Stimulated activated CD4-positive, alpha-beta T cell treated with anti-CD3 and anti-CD28 coated beads, TNF-alpha, amount 100 ng/mL, for 4 hours (primary cell): ENCODE results near the gene SUZ12.
"Not testable (repeated sequence)": the region's sequence is repeated elsewhere in the genome, so short reads cannot be mapped to it uniquely, and the experiment has no call there.

Experiments used
- DNase-seq, 3 experiments: peaks; one replicate each; pipeline ENCODE4 v3.0.0-alpha.2; 2020; ENCODE audit warnings: low read depth in 3 of 3

Gene SUZ12

DNA sequence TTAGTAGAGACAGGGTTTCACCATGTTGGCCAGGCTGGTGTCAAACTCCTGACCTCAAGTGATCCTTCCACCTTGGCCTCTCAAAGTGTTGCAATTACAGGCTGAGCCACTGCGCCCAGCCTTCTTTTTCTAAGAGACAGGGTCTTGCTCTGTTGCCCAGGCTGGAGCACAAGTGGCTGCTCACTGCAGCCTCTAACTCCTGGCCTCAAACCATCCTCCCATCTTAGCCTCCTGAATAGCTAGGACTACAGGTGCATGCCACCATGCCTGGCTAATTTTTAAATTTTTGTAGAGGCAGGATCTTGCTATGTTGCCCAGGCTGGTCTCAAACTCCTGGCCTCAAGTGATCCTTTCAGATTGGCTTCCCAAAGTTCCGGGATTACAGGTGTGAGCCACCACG, 15.1 kb downstream of the SUZ12 start:
- DNase-seq, result not testable (repeated sequence)

DNA sequence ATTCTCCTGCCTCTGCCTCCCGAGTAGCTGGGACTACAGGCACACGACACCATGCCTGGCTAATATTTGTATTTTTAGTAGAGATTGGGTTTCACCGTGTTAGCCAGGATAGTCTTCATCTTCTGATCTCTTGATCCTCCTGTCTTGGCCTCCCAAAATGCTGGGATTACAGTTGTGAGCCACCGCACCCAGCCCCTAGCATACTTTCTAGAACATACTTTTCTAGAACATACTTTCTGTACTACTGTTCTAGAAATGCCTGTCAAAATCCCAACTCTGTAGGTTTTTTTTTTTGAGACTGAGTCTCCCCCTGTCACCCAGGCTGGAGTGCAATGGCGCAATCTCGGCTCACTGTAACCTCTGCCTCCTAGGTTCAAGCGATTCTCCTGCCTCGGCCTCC, 27.3 kb downstream of the SUZ12 start:
- not testable (repeated sequence) for DNase-seq

DNA sequence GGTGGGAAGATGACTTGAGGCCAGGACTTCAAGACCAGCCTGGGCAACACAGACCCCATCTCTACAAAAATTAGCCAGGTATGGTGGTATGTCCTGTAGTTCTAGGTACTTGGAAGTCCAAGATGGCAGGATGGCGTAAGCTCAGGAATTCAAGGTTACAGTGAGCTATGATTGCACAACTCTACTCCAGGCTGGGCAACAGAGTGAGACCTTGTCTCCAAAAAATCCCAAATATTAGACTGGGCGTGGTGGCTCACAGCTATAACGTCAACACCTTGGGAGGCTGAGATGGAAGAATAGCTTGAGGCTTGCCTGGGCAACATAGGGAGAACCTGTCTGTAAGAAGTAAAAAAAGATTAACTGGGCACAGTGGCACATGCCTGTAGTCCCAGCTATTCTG, 30.8 kb downstream of the SUZ12 start:
- no peak for DNase-seq

DNA sequence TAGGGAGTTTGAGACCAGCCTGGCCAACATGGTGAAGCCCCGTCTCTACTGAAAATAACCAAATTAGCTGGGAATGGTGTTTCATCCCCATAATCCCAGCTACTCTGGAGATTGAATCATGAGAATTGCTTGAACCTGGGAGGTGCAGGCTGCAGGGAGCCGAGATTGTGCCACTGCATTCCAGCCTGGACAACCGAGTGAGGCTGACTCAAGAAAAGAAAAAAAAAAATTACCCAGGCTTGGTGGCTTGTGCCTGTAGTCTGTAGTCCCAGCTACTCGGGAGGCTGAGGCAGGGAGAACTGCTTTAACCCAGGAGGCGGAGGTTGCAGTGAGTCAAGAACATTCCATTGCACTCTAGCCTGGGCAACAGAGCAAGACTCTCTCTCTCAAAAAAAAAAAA, 33.6 kb downstream of the SUZ12 start:
- DNase-seq, result not testable (repeated sequence)

DNA sequence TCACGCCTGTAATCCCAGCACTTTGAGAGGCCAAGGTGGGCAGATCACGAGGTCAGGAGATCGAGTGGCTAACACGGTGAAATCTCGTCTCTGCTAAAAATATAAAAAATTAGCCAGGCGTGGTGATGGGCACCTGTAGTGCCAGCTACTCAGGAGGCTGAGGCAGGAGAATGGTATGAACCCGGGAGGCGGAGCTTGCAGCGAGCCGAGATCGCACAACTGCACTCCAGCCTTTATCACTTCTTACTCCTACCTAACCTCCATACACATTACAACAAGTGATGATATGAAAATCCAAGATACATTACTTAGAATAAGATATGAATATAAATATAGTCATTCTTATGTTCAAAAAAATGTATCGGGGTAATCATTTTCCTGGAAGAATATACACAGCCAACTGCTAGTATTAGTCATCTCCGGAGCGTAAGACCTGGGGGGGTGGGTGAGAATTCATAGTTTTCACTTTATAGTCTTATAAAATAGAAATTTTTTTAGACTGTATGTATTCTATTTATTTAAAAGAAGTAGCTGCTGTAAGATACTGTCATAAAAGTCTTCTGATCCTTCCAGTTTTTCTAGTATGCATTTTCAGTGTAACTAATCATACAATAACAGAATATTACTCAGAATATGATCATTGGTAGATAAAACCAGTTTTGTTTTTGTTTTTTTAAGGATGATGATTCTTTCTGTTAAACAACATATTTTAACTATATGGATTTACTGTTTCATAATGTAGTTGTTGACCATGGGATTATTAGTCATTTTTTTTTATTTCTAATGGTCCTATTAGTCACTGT, 37.7 kb downstream of the SUZ12 start:
- DNase-seq, result not testable (repeated sequence)

DNA sequence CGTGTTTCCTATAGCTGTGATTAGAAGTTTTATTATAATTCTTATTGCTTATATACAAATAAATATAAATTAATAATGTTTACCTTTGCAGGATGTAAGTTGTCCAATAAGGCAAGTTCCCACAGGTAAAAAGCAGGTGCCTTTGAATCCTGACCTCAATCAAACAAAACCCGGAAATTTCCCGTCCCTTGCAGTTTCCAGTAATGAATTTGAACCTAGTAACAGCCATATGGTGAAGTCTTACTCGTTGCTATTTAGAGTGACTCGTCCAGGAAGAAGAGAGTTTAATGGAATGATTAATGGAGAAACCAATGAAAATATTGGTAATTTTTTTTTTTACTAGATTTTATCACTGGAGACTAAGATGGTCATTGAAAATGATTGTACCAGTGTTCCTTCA, 38.6 kb downstream of the SUZ12 start:
- not testable (repeated sequence) for DNase-seq

DNA sequence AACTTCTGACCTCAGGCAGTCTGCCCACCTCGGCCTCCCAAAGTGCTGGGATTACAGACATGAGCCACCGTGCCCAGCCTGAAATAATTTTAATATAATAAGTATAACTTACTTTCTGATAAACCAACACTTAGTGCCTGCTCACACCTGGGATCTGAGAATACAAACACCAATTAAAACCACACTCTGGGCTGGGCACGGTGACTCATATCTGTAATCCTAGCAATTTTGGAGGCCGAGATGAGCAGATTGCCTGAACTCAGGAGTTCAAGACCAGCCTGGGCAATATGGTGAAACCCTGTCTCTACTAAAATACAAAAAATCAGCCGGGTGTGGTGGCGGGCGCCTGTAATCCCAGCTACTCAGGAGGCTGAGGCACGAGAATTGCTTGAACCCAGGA, 55.0 kb downstream of the SUZ12 start:
- DNase-seq, result not testable (repeated sequence)

DNA sequence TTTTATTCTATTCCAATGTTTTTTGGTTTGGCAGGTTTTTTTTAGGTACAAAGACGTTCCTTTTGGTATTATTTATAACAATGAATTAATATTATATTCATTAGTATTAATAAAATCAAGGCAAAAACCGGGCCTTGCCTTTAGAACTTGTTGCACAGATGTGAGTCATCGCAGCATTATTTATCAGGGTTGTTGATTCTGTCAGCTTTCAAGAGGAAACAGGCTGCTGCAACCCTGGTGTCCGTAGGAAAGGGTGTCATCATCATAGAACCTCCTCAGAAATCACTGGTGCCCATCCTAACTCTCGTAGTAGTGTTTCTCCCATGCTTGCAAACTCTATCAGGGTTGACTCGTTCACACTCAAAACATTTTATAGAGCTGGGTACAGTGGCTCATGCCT, 60.2 kb downstream of the SUZ12 start:
- no peak for DNase-seq

DNA sequence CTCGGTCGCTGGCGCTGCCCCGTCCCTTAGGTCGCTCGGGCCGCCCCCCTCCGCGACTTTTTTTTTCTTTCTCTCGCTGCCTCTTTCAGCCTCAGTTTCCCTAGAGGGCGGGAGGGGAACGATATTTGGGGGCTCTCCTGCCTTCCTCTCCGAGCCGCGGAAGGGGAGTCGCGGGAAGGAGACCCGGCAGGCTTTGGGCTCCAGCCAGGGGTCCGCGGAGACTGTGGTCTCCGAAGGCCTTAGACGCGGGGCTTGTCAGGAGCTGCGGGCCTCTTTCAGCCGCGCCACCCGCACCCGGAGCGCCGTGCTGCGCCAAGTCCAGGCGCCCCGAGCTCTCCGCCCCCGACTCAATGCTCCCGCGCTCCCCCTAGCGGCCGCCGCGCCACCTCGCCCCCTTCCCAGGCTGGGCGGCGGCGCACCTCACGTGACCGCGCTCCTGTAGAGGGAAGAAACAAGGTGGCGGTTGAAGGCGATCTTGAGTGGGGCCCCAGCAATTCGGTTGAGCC, 70.2 kb downstream of the SUZ12 start, which contains the start of gene LRRC37B:
Gene LRRC37B, plus strand, starts transcription at position 427 of the 506 bp plus-strand sequence. CDS start 14,010 bp downstream, outside the sequence.
- peak; percentile 79 to 84 (median 82) for DNase-seq

DNA sequence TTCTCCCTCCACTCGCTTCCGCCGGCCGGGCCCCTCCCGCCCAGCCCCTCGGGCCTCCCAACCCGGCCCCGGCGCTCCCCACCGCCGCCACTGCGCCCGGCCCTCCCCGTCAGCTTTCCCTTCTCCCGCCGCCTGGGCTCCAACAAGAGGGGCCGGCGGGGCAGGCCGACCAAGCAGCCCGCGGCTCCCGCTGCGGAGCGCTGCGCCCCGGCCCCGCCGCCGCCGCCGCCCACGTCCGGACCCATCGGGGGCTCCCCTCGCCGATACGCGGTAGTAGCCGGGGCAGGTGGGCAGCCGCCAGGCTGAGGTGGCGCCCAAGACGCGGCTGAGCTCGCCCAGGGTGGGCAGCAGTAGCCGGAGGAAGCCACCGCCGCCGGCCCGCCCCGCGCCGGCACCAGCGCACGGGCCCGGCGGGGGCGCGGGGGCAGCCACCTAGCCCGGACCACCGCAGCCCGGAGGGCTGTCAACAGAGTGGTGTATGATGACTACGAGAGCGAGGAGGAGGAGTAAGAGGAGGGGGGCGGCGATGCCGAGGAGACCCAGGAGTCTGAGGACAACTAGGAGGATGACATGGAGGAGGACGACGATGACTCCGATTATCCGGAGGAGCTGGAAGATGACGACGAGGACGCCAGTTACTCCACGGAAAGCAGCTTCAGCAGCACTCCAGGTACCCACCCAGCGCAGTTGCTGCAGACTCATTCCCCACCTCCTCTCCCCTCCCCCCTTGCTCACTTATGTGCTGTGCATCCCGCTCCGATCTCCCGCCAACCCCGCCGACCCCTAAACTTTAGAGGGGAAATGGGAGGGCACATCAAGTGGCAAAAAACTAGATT, 70.9 kb downstream of the SUZ12 start:
- DNase-seq, result peak; percentile 7 to 24 (median 8)

DNA sequence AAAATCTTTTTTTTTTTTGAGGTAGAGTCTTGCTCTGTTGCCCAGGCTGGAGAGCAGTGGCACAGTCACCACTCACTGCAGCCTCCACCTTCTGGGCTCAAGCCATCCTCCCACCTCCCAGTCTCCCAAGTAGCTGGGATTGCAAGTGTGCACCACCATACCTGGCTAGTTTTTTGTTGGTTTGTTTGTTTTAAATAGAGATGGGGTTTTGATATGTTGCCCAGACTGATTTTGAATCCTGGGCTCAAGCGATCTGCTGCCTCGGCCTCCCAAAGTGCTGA, 72.4 kb downstream of the SUZ12 start:
- no peak for DNase-seq

DNA sequence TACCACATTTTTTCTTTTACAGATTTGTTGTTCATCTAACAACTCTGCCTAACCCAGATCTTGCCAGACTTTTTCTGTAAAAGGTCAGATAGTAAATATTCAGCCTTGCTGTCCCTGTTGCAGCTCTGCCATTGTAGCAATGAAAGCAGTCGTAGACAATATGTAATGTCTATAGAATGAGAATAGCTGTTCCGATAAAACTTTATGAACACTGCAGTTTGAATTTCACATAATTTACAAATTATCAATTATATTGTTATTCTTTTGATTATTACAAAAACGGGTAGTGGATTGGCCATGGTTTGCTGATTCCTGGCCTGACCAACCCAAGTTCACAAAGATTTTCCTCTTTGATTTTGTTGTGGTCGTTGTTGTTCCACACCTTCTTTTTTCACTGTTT, 73.3 kb downstream of the SUZ12 start:
- DNase-seq, result no peak

DNA sequence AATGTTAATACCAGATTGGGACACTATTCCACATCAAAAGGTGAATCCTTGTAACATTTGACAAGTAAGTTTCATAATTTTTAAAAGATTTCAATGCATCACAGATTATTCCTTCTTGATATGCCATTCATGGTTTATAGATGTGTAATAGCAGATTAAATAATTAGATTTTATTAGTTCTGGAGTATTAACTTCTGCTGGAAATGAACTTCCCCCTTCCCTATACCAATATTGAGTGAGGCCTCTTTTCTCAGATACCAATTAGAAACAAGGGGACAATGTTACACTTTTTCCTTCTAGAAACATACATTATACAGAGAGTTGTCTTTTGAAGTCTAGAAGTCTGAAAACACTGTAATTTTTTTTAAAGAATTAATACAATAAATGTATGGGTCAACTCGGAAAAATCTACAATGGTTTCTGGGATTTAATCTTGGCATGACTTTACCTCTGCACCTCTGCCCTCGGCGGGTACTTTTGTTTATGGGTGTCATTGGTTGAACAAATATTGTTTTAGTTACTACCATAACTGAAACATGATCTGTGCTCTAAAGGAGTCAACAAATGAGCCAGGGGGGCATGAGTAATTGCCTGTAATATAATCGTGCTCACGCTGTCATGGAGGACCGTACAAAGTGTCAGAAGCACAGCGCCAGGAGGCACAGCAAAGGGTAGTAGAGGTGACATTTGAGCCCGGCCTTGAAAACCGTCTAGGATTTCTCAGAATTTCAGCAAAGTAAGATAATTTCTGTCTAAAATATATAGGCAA, 78.6 kb downstream of the SUZ12 start:
- no peak for DNase-seq

DNA sequence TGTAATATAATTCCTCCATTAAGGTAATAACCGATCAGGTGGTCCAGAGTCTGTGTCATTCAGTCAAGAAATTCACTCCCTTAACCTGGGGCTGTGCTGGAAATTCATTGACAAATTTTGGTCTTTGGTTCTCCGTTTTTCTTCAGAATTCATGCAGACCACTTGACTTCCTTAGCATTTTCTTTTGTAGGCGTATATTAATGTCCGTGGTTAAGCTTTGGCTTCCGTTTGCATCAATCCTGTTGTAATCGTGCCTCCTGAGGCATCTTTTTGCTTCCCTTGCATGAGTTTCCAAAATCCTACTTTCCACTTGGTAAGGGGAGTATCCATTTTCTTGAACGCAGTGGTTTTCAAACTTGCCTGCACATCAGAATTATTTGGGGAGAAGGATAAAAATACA, 79.4 kb downstream of the SUZ12 start:
- no peak for DNase-seq

DNA sequence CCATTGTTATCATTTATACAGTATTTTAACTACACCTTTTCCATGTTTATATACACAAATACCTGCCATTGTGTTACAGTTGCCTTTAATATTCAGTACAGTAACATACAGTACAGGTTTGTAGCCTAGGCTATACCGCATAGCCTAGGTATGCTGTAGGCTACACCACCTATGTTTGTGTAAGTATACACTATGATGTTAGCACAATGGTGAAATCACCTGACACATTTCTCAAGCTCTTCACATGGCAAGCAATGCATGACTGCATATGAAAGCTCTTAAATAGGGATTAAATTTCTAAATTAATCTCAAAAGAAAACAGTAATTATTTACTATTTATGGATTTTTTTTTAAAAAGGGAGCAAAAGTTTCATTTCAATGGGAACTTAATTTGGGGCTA, 82.4 kb downstream of the SUZ12 start:
- no peak for DNase-seq

DNA sequence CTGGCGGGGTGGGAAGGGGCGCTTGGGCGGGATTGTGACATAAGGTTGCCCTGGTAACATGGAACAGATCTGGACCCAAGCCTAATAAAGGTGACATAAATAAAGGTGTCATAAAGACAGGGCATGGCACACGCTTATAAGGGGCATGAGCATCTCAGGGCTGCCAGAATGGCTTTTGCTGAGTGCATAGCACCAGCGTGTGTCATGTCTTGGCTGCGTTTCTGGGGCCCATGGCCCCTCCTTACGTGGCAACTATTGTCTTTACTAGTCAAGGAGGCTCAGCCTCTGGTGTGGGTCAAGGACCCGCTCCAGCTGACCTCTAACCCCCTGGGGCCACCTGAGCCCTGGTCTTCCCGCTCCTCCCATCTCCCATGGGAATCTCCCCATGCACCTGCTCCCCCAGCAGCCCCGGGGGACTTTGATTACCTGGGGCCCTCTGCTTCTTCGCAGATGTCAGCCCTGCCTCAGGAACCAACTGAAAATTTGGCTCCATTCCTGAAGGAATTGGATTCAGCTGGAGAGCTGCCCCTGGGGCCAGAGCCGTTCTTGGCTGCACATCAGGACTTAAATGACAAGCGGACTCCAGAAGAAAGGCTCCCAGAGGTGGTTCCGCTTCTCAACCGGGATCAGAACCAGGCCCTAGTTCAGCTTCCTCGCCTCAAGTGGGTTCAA, 84.3 kb downstream of the SUZ12 start:
- no peak for DNase-seq

DNA sequence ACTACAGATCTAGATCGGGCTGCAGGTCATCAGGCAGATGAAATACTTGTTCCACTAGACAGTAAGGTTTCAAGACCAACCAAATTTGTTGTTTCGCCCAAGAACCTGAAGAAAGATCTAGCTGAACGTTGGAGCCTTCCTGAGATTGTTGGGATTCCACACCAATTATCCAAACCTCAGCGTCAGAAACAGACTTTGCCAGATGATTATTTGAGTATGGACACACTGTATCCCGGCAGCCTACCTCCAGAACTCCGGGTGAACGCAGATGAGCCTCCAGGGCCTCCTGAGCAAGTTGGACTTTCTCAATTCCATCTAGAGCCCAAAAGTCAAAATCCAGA, 84.8 kb downstream of the SUZ12 start:
- no peak for DNase-seq

DNA sequence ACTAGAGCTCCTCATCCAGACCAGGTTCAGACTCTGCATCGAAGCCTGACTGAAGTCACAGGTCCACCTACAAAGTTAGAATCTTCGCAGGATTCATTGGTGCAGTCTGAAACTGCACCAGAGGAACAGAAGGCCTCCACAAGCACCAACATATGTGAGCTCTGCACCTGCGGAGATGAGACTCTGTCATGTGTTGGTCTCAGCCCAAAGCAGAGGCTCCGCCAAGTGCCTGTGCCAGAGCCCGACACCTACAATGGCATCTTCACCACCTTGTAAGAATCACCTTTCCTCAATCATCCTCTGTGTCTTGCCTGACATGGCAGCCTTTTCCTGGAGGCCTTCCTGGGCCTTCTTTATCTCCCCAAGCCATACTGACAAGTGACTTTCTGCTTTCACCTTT, 85.7 kb downstream of the SUZ12 start:
- DNase-seq, result not testable (repeated sequence)

DNA sequence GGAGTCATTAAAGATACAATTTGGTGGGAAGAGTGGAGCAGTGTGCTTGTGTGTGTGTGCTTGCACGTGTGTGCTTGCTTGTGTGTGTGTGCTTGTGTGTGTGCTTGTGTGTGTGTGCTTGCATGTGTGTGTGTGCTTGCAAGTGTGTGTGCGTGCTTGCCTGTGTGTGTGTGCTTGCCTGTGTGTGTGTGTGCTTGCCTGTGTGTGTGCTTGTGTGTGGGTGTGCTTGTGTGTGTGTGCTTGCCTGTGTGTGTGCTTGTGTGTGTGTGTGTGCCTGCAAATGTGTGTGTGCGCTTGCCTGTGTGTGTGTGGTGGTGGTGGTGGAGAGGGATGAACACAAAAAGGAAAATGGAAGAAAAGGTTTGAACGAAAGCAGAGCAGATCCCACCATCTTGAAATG, 90.5 kb downstream of the SUZ12 start:
- DNase-seq, result not testable (repeated sequence)

DNA sequence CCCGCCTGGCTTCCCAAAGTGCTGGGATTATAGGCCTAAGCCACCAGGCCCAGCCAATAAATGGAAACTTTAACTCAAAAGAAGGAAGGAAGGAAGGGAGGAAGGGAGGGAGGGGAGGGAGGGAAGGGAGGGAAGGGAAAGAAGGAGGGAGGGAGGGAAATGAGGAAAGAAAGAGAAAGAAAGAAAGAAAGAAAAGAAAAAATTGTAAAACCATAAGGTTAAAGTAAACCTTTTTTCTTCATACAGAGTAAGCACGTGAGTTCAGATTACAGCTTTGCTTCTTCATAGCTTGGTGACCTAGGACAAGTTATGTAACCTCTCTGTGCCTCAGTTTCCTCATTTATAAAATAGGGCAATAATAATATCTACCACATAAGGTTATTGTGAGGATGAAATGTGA, 96.4 kb downstream of the SUZ12 start:
- DNase-seq, result no peak

DNA sequence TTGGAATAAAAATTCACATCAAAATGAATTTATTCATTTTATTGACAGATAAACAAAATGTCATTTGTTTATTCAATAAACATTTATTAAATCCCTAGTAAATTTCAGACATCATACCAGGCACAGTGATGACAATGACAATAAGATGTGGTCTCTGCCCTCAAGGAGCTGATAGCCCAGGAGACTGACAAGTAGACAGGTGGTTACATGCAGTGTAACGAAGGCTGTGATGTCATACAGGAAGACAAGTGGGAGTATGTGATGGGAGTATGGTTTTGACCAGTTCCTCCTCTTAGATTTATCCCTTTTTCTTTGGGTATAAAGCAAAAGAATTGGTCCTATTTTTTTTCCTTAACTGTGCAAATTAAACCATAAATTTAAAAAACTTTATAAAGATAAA, 97.0 kb downstream of the SUZ12 start:
- DNase-seq, result not testable (repeated sequence)

DNA sequence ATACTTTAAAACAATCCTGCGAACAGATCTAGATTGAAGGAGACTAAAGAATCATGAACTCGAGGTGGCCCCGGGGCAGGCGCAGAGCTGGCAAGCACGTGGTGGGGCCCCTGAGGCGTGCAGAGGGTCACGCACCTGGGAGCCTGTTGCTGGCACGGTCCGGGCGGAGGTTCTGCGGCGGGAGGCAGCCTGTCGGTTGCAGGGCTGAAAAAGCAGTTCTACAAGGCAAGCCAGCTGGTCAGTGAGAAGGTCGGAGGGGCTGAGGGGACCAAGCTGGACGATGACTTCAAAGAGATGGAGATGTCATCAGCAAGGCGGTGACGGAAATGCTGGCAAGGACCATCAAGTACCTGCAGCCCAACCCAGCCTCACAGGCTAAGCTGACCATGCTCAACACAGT, 103.4 kb downstream of the SUZ12 start:
- not testable (repeated sequence) for DNase-seq
